Esophagus (tissue), 2 donors: ENCODE results near the gene CHAD. TPM values are rescaled to one million over a fixed set of nuclear protein-coding genes. Genes with fewer than 3 reads are reported as not detected.
A peak's percentile ranks its signal among the peaks of the same experiment; 100 is the strongest.

ENCODE experiments used
- H3K27ac ChIP-seq, 2 donors: one replicate each; pipeline ENCODE4 v1.5.1; 2013; ENCODE audit warnings: low read depth in 2 of 2, mild to moderate bottlenecking in 2 of 2, inconsistent platforms in 1 of 2, low read length in 1 of 2, moderate library complexity in 1 of 2
- H3K27me3 ChIP-seq, 2 donors: one replicate each; pipeline ENCODE4 v1.6.1; 2013; ENCODE audit warnings: low read length in 2 of 2, control low read depth in 1 of 2, mild to moderate bottlenecking in 1 of 2; ENCODE audit not compliant: insufficient read depth in 2 of 2, control insufficient read depth in 1 of 2
- H3K36me3 ChIP-seq, 2 donors: one replicate each; pipeline ENCODE4 v1.6.1; 2013; ENCODE audit warnings: low read length in 1 of 2; ENCODE audit not compliant: control insufficient read depth in 2 of 2, insufficient read depth in 2 of 2
- H3K4me1 ChIP-seq, 2 donors: one replicate each; pipeline ENCODE4 v1.6.1; 2013; ENCODE audit warnings: low read length in 1 of 2; ENCODE audit not compliant: control insufficient read depth in 2 of 2, insufficient read depth in 2 of 2
- H3K4me3 ChIP-seq, 2 donors: one replicate each; pipeline ENCODE4 v1.5.1; 2013; ENCODE audit warnings: low read length in 2 of 2, mild to moderate bottlenecking in 2 of 2, low read depth in 1 of 2, moderate library complexity in 1 of 2
- H3K9me3 ChIP-seq, 2 donors: one replicate each; pipeline ENCODE4 v1.6.1; 2013; ENCODE audit warnings: mild to moderate bottlenecking in 2 of 2, low read depth in 1 of 2, low read length in 1 of 2, moderate library complexity in 1 of 2; ENCODE audit not compliant: control insufficient read depth in 2 of 2, insufficient read depth in 1 of 2
- WGBS, 2 donors: extraction: QIAGEN DNeasy Blood & Tissue Kit; methylation state at CpG; one replicate each; pipeline ENCODE4 v1.1.7; 2013; 5-methylcytosine and 5-hydroxymethylcytosine counted together
- polyA plus RNA-seq, 2 donors: library from polyadenylated mRNA; stranded (reverse); fragments of 200-250 nt; gene quantifications; one replicate each; pipeline ENCODE4 v1.2.3, GENCODE V29; 2013
- donor health status: healthy with polysubstance abuse.
- donor health status: Bipolar disorder and iron deficiency.

CHAD gene, protein sequence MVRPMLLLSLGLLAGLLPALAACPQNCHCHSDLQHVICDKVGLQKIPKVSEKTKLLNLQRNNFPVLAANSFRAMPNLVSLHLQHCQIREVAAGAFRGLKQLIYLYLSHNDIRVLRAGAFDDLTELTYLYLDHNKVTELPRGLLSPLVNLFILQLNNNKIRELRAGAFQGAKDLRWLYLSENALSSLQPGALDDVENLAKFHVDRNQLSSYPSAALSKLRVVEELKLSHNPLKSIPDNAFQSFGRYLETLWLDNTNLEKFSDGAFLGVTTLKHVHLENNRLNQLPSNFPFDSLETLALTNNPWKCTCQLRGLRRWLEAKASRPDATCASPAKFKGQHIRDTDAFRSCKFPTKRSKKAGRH
- polyA plus RNA-seq: under 1 TPM; 0.13 to 0.18 TPM

DNA sequence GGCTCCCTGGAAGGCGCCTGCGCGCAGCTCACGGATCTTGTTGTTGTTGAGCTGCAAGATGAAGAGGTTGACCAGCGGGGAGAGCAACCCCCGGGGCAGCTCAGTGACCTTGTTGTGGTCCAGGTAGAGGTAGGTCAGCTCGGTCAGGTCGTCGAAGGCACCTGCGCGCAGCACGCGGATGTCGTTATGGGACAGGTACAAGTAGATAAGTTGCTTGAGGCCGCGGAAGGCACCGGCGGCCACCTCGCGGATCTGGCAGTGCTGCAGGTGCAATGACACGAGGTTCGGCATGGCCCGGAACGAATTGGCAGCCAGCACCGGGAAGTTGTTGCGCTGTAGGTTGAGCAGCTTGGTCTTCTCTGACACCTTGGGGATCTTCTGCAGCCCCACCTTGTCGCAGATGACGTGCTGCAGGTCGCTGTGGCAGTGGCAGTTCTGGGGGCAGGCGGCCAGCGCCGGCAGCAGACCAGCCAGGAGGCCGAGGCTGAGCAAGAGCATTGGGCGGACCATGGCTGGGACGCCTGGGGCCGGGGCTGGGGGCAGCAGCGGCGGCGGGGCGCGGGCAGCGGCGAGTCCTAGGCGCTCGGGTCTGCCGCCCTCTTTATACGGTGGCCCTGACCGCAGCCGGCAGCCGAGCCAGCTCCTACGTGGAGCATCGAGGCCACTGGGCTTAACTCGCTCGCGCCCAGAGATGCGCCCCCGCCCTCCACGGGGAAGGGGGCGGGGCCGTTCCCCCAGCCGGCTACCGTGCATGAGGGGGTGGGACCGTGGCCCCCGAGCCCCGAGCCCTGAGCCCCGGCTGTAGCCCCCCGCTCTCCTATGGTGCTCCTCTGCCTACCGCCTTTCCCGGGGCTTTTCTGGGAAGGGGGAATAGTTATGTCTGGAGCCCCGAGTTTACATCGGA, at the start of gene CHAD:
Gene CHAD, minus strand, starts transcription at position 577 of the 904 bp plus-strand sequence. Its CDS starts 67 bp downstream, at position 510.
- no peaks in the 10 kb centered on the region for H3K9me3 ChIP-seq
- H3K27ac ChIP-seq: no peak within 1 kb of the TSS
- peaks cover 8 to 16% of the 10 kb centered on the region in 2 donors for H3K4me1 ChIP-seq
- H3K36me3 ChIP-seq: peaks cover 0 to under 1% of the 10 kb centered on the region in 2 donors
- WGBS, 2 donors: 21 to 35% methylated on average over 58 to 71 of the region's 71 CpGs
- H3K4me3 ChIP-seq: peak within 1 kb of the TSS in 1 of 2 donors; percentile 29
- H3K27me3 ChIP-seq: no peaks in the 10 kb centered on the region

DNA sequence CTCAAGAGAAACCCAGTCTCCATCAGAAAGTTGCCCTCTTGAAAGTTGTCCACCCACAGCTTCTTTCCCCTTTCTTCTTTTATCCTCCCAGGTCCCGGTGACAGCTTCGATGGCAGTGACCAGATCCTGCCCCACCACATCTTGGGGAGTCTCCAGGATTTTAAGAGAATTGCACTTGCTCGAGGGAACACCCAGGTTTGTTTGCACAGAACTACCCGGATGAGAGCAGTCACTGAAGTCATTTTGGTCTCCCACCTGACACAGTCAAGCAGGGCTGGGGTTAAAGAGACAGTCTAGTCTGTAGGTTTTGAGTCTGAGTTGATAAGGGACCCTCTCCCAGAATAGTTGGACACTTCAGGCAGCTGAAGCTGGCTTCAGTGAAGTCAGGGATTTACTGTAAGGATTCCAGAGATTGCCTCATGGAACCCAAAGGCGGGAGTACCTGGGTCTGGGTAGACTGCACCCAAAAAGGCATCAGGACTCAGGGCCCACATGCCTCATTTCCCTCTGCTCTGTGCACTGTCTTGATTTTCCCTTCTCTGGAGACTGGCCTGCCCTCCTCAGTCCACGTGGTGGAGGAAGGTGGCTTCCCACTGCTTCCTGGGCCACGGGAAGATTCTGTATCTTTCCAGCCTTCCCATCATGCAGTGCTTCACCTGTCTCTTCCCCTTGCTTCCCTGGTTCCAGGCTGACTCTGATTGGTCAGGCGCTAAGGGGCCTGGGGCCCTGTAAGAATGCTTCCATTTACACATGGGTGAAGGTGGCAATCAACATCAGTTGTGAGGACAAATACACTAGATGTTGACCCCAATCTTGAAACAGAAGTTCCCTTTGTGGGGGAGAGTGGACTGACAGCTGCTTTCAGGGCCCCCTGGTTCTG, 49.1 kb upstream of the CHAD start:
- Histone ChIP-seq H3K27me3 (no peaks in the 10 kb centered on the region), H3K4me3 (no peak overlapping the region), H3K4me1 (no peaks in the 10 kb centered on the region), H3K27ac (peak overlapping the region in 1 of 2 donors; percentile 37), H3K9me3 (no peaks in the 10 kb centered on the region), H3K36me3 (no peaks in the 10 kb centered on the region)
- WGBS, 2 donors: 72 to 73% methylated on average over 8 of the region's 8 CpGs

DNA sequence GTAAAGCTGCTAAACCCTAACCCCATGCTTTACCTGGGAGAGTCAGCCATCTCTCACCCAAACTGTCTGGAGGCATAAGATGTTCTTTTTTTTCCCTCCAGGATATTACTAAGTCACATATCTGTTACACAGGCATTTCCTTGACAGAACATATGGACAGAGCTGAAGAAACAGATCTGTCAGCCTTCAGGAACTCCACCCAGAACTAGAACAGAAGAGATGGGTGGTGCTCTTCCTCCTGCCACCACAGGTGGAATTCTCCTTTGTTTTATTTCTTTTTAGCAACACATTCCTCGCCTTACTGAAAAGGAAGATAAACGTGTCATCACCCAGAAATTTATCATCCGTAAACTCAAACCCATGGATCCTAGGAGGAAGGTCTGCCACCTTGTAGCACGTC, 48.3 kb upstream of the CHAD start:
- peak overlapping the region in 1 of 2 donors; percentile 37 for H3K27ac ChIP-seq
- 63 to 68% methylated on average over 4 of the region's 4 CpGs for WGBS, 2 donors

DNA sequence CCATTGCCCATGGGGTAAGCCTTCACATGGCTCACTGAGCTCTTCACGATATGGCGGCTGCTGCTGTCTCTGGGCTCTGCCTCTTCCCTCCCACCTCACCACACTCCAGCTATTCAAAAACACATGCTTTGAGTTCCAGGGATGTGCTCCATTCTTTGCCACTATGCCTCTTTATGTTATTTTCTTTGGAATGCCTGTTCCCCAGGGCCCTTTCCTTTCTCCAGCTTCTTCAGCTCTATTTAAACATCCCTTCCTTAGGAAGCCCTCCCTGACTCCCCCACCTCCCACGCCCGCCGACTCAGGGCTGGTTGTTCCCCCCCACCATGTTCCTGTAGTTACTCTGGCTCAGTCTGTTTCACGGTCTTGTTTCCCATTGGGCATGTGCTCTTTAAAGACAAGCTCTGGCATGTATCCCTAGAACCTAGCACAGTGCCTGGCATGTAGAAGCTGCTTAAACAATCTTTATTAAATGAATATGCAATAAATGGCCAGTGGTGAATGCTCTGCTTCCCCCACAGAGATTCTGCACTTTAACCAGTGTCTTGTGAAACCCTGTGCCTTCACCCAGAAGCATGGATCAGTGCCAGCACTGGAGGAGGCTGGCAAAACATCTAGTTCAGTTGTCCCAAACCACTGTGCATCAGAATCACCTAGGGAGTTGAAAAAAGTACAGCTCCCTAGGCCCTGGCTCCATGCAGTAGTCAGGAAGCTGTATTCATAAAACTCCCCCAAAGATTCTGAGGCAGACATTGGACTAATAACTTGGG, 46.4 kb upstream of the CHAD start:
- no peaks in the 10 kb centered on the region for H3K36me3 ChIP-seq
- H3K4me3 ChIP-seq: no peak overlapping the region
- H3K27ac ChIP-seq: no peak overlapping the region
- WGBS, 2 donors: 54 to 68% methylated on average over 6 of the region's 6 CpGs
- no peaks in the 10 kb centered on the region for H3K4me1 ChIP-seq
- H3K27me3 ChIP-seq: no peaks in the 10 kb centered on the region
- H3K9me3 ChIP-seq: no peaks in the 10 kb centered on the region

More for the DNA sequence above, 48.3 kb upstream of the CHAD start:
- Histone ChIP-seq H3K4me1 (no peaks in the 10 kb centered on the region), H3K27me3 (no peaks in the 10 kb centered on the region), H3K36me3 (no peaks in the 10 kb centered on the region), H3K9me3 (no peaks in the 10 kb centered on the region), H3K4me3 (no peak overlapping the region)

DNA sequence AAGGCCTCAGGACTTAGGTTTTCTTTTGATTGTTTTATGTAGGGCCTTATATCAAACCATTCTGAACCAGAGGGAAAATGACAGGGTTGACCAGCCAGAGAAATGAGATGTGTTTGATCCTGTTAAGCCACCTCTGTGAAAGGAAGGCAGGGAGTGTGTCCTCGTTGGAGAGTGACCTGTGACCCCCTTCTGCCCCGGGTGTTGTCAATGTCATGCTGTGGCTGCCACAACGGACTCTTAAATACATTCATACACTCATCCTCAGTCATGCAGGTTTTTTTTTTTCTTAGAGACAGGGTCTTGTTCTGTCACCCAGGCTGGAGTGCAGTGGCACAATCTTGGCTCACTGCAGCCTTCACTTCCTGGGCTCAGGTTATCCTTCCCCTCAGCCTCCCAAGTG, 45.7 kb upstream of the CHAD start:
- no peak overlapping the region for H3K27ac ChIP-seq
- no peaks in the 10 kb centered on the region for H3K4me1 ChIP-seq
- WGBS, 2 donors: 52 to 74% methylated on average over 3 of the region's 3 CpGs
- H3K4me3 ChIP-seq: no peak overlapping the region
- H3K36me3 ChIP-seq: no peaks in the 10 kb centered on the region
- H3K9me3 ChIP-seq: no peaks in the 10 kb centered on the region
- H3K27me3 ChIP-seq: no peaks in the 10 kb centered on the region

DNA sequence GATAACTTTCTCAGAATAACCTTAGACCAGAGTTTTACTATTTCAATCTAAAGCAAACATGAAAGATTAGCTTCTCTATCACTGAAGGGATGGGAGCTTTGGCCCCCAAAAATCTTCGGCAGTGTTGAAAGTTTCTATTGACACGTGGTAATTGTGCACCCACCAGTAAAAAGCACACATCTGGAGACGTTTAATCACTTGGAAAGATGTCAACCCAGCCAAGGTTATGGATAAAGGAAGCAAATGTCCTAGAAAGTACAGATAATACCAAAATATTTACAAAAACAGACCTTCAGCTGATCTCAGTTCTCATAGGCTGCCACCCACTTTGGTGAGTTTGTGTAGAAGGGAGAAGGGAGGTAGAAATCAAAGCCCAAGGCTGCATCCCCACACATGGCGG, 44.8 kb upstream of the CHAD start:
- no peaks in the 10 kb centered on the region for H3K9me3 ChIP-seq
- no peak overlapping the region for H3K27ac ChIP-seq
- no peak overlapping the region for H3K4me3 ChIP-seq

DNA sequence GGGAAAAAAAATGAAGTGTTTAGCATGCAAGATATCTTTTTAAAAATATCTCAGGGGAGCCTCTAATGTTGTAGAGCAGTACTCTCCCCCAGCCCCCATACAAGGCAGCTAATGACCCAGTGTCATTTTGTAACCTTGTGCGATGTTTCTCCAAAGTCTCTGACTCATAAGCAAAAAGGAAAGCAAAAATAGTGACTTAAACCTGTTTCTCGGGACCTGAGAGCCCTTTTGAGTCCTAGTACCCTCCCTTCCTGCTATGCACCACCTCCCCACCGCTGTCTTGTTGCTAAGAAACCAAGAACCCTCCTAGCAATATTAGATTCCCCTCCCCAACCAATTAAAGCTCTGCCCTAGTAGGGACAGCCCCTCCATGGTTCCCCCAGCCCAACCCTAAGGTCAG, 42.4 kb upstream of the CHAD start:
- H3K36me3 ChIP-seq: no peaks in the 10 kb centered on the region
- H3K4me1 ChIP-seq: peaks cover 0 to 4% of the 10 kb centered on the region in 2 donors
- WGBS, 2 donors: 13 to 18% methylated on average over 3 of the region's 3 CpGs
- no peaks in the 10 kb centered on the region for H3K27me3 ChIP-seq
- no peak overlapping the region for H3K4me3 ChIP-seq
- no peaks in the 10 kb centered on the region for H3K9me3 ChIP-seq
- H3K27ac ChIP-seq: no peak overlapping the region

More for the DNA sequence above, 44.8 kb upstream of the CHAD start:
- Histone ChIP-seq H3K36me3 (no peaks in the 10 kb centered on the region), H3K27me3 (no peaks in the 10 kb centered on the region), H3K4me1 (peaks cover 0 to 4% of the 10 kb centered on the region in 2 donors)
- WGBS, 2 donors: 60 to 76% methylated on average over 4 of the region's 4 CpGs

DNA sequence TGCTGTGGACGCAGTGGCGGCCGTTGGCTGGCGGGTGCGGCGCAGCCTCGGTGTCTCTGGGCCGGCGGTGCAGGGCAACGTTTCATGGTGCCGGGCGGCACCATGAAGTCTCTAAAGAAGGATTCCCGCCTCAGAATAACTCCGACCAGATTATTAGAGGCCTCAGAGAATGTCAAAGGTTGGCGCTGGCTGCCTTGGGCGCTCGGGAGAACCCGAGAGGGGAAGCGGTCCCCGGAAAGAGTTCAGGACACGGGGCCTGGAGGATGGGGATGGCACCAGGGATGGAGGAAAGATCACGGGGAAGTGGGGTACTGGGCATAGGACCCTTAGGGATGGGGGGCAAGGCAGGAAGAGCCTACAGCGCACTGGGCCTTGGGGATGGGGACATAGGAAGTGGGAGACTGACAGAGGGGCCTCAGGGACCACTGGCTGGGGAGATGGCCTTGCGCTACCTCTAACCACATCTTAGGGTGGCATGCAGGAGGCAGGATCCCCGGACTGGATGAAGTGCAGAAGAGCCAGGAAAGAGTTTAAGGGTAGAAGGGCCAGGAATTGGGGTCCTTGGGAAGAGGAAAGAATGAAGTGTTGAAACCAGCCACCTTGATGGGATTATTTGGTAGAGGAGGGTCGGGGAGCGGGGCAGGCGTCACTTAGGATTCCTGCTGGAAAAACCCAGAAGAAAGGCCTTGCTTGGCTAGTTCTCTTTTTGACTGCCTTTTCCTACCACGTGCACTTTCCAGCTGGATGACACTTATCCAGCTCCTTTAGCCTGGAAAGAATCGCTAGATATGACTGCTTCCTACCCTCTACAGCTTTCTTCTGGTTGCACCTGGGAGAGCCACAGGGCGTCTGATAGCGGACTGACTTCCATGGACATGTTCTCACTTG, 40.1 kb upstream of the CHAD start:
- peaks cover 0 to 6% of the 10 kb centered on the region in 2 donors for H3K4me1 ChIP-seq
- H3K36me3 ChIP-seq: no peaks in the 10 kb centered on the region
- no peaks in the 10 kb centered on the region for H3K27me3 ChIP-seq
- peak overlapping the region in 1 of 2 donors; percentile 35 for H3K27ac ChIP-seq
- WGBS, 2 donors: 32 to 39% methylated on average over 32 of the region's 32 CpGs
- H3K9me3 ChIP-seq: no peaks in the 10 kb centered on the region
- H3K4me3 ChIP-seq: peak overlapping the region; percentile 53 to 55
